Cardiac muscle cell (in vitro differentiated cells and primary cell): ENCODE results near the gene CENPS. TPM values are rescaled to one million over a fixed set of nuclear protein-coding genes. Genes with fewer than 3 reads are reported as not detected.

Experiments
- DNase-seq, 2 donors: peaks; one replicate each; pipeline versions ENCODE4 v3.0.0 to v3.0.0-alpha.2; 2010 to 2017; ENCODE audit warnings: low read depth in 1 of 2, low spot score in 1 of 2
- H3K27ac ChIP-seq: fragments of 200-600 bp; sonication (generic); 2 replicates; pipeline ENCODE4 v1.5.1; 2016
- H3K27me3 ChIP-seq: fragments of 200-600 bp; sonication (generic); 2 replicates; pipeline ENCODE4 v1.6.0; 2016; ENCODE audit warnings: control low read depth
- H3K36me3 ChIP-seq: fragments of 200-600 bp; sonication (generic); 2 replicates; pipeline ENCODE4 v1.5.1; 2016; ENCODE audit warnings: control low read depth
- H3K4me1 ChIP-seq: fragments of 200-600 bp; sonication (generic); 2 replicates; pipeline ENCODE4 v1.8.1; 2017; ENCODE audit warnings: low read depth, mild to moderate bottlenecking, mixed run types
- H3K4me3 ChIP-seq: fragments of 200-600 bp; sonication (generic); 2 replicates; pipeline ENCODE4 v1.5.1; 2016; ENCODE audit warnings: mild to moderate bottlenecking
- H3K9me3 ChIP-seq: fragments of 200-600 bp; sonication (generic); 2 replicates; pipeline ENCODE4 v1.5.1; 2017; ENCODE audit warnings: low read depth, mild to moderate bottlenecking, control low read depth
- CTCF ChIP-seq: IDR thresholded peaks from 2 replicates; pipeline ENCODE4 v1.5.1; 2012; ENCODE audit warnings: low read depth, mild to moderate bottlenecking, low read length
- polyA plus RNA-seq: library from polyadenylated mRNA; unstranded; fragments of >200 nt; fragmentation: Nextera tagmentation; extraction: Ambion mirVana; gene quantifications from 2 replicates; pipeline ENCODE4 v1.2.1, GENCODE V29; 2016
- total RNA-seq: library from RNA; depleted of rRNA; stranded (reverse); fragments of >200 nt; gene quantifications from 2 replicates; pipeline ENCODE4 v1.2.3, GENCODE V29; 2016

The CENPS gene
- total and polyA plus RNA-seq, 2 experiments from 2014 or later = 13.4 to 46.3 TPM

- Histone ChIP-seq H3K27ac (no peak overlapping the region), H3K27me3 (no peaks in the 10 kb centered on the region), H3K4me3 (no peak overlapping the region), H3K9me3 (no peaks in the 10 kb centered on the region), H3K36me3 (no peaks in the 10 kb centered on the region), H3K4me1 (peaks cover 4% of the 10 kb centered on the region)
- DNase-seq = no peak
- TF ChIP-seq CTCF = no peak
Observed at GRCh38 chr1:10432910-10433700, 2.9 kb downstream of the CENPS start.

DNA sequence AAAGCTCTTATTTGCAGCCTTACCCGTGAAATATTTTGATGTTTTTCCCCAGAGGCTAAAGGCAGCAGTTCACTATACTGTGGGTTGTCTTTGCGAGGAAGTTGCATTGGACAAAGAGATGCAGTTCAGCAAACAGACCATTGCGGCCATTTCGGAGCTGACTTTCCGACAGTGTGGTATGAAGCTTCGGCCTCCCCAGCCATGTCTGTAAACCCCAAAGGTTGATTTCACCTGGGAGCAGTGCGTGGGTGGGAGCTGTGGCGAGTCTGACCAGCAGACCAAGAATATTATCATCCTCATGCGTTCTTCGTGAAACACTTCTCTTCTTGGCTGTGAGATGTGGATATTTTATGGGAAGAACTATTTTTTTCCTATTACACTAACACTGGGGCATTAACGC, 3.6 kb downstream of the CENPS start:
- Histone ChIP-seq H3K4me1 (peaks cover 8% of the 10 kb centered on the region), H3K27me3 (no peaks in the 10 kb centered on the region), H3K4me3 (no peak overlapping the region), H3K36me3 (no peaks in the 10 kb centered on the region), H3K9me3 (no peaks in the 10 kb centered on the region), H3K27ac (no peak overlapping the region)
- no peak for TF ChIP-seq CTCF
- DNase-seq = no peak

DNA sequence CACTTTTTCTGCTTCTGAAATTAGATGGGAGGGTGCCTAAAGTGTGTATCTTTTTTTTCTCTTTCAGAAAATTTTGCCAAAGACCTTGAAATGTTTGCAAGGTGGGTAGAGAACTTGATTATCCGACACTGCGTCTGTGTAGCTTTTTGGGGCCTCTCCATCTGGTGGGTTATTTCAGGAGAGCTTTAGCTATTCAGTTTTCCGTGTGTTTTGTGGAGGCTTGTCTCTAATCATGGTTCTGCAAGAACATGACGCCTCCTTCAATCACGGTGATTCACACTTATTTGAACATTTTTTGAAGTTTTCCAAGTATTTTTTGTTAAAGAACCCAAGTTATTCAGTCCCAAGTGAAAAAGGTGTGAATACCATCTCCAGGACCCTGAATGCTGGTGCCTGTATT, 4.4 kb downstream of the CENPS start:
- Histone ChIP-seq H3K36me3 (no peaks in the 10 kb centered on the region), H3K27ac (no peak overlapping the region)
- no peak for TF ChIP-seq CTCF

GRCh38 chr1:10437052-10437451, 6.8 kb downstream of the CENPS start:
- Histone ChIP-seq H3K27ac (no peak overlapping the region), H3K4me1 (peaks cover 4% of the 10 kb centered on the region), H3K27me3 (no peaks in the 10 kb centered on the region), H3K9me3 (no peaks in the 10 kb centered on the region), H3K4me3 (no peak overlapping the region), H3K36me3 (no peaks in the 10 kb centered on the region)
- no peak for TF ChIP-seq CTCF
- DNase-seq = no peak

More for the DNA sequence above, 4.4 kb downstream of the CENPS start:
- no peak overlapping the region for H3K4me3 ChIP-seq
- H3K4me1 ChIP-seq = peaks cover 8% of the 10 kb centered on the region
- H3K9me3 ChIP-seq = no peaks in the 10 kb centered on the region
- no peaks in the 10 kb centered on the region for H3K27me3 ChIP-seq
- no peak for DNase-seq

DNA sequence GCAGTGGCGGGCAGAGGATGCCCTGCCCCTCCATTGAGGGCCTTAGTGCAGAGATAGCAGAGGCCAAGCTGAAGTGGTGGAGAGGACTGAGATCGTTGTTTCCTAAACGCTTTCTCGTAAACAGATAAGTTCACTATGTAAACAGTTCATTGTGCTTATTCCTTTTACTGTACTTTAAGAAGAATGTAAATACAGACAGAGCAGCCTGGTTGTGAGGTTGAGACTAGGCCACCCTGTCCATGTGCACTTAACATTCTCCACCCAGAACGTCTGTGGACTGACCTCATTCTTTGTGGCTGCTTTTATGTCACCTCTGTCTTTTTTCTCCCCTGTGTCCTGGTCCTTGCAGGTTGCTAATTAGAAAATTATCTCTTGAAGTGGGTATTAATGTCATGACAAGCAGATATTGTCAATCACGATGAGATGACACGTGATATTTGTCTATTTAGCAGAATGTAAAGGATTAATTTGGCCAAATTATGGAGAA, 8.5 kb downstream of the CENPS start:
- Histone ChIP-seq H3K27me3 (no peaks in the 10 kb centered on the region), H3K27ac (no peak overlapping the region), H3K36me3 (no peaks in the 10 kb centered on the region), H3K9me3 (no peaks in the 10 kb centered on the region), H3K4me1 (peaks cover 4% of the 10 kb centered on the region), H3K4me3 (no peak overlapping the region)
- TF ChIP-seq CTCF = no peak
- peak in 1 of 2 donors; percentile 27 for DNase-seq
